DOHH2 (cell line): Measurements from ENCODE around the gene PSPN.

ENCODE experiments used
- H3F3A ChIP-seq: fragments of 200-600 bp; sonication (generic), shearing (Covaris generic); 2 replicates; pipeline ENCODE4 v1.6.0; 2016; ENCODE audit warnings: antibody characterized with exemption, mild to moderate bottlenecking; ENCODE audit not compliant: control insufficient read depth, insufficient read depth
- H3K27ac ChIP-seq: fragments of 200-600 bp; sonication (generic); 2 replicates; pipeline ENCODE4 v1.5.1; 2014; ENCODE audit warnings: low read depth, mild to moderate bottlenecking, low read length, moderate library complexity
- H3K27me3 ChIP-seq: fragments of 200-600 bp; sonication (generic); 2 replicates; pipeline ENCODE4 v1.6.1; 2014; ENCODE audit warnings: mild to moderate bottlenecking, low read length, mixed read lengths; ENCODE audit not compliant: control insufficient read depth
- H3K36me3 ChIP-seq: fragments of 200-600 bp; sonication (generic); 2 replicates; pipeline ENCODE4 v1.6.1; 2014; ENCODE audit warnings: mild to moderate bottlenecking, low read length, moderate library complexity, mixed read lengths; ENCODE audit not compliant: control insufficient read depth
- H3K4me1 ChIP-seq: fragments of 200-600 bp; sonication (generic); 2 replicates; pipeline ENCODE4 v1.6.1; 2014; ENCODE audit warnings: mild to moderate bottlenecking, low read length, mixed read lengths; ENCODE audit not compliant: control insufficient read depth
- H3K4me2 ChIP-seq: fragments of 200-600 bp; sonication (generic); 2 replicates; pipeline ENCODE4 v1.6.0; 2014; ENCODE audit warnings: mild to moderate bottlenecking, low read length, moderate library complexity
- H3K4me3 ChIP-seq: fragments of 200-600 bp; sonication (generic); 2 replicates; pipeline ENCODE4 v1.5.1; 2014; ENCODE audit warnings: mild to moderate bottlenecking, low read length, mixed read lengths
- H3K79me2 ChIP-seq: fragments of 200-600 bp; sonication (generic); 2 replicates; pipeline ENCODE4 v1.6.1; 2014; ENCODE audit warnings: mild to moderate bottlenecking, low read length, mixed read lengths; ENCODE audit not compliant: control insufficient read depth
- H3K9me2 ChIP-seq: fragments of 200-600 bp; sonication (generic); replicated peaks from 2 replicates; pipeline ENCODE4 v1.6.1; 2014; ENCODE audit warnings: mild to moderate bottlenecking, low read length, mixed read lengths; ENCODE audit not compliant: control insufficient read depth
- H3K9me3 ChIP-seq: fragments of 200-600 bp; sonication (generic); 2 replicates; pipeline ENCODE4 v1.6.1; 2014; ENCODE audit warnings: antibody characterized with exemption, low read length, mixed read lengths; ENCODE audit not compliant: control insufficient read depth, insufficient read depth
- H4K20me1 ChIP-seq: fragments of 200-600 bp; sonication (generic); 2 replicates; pipeline ENCODE4 v1.6.0; 2014; ENCODE audit warnings: low read depth, mild to moderate bottlenecking, antibody characterized with exemption, low read length, moderate library complexity; ENCODE audit not compliant: control insufficient read depth, insufficient read depth
- EZH2phosphoT487 ChIP-seq: fragments of 200-600 bp; sonication (generic); IDR thresholded peaks from 2 replicates; pipeline ENCODE4 v1.6.1; 2017; ENCODE audit warnings: borderline replicate concordance, mild to moderate bottlenecking, antibody characterized with exemption, low read length, moderate library complexity, mixed read lengths
- TF ChIP-seq, protein P1 (sequence below): fragments of 200-600 bp; sonication (generic); IDR thresholded peaks from one replicate; pipeline ENCODE4 v1.5.1; 2014; ENCODE audit warnings: antibody characterized with exemption, mild to moderate bottlenecking, low read depth, low read length; ENCODE audit not compliant: poor library complexity, severe bottlenecking

The PSPN gene

GRCh38 chr19:6379744-6380143 lies 4.0 kb upstream of the PSPN start:
- no peak overlapping the region for H3K4me3 ChIP-seq
- no peak overlapping the region for H3K4me2 ChIP-seq
- no peaks in the 10 kb centered on the region for H4K20me1 ChIP-seq
- H3F3A ChIP-seq, result 0 out of 2 replicates have a peak, but pooled peaks cover 2% of the 10 kb centered on the region
- TF ChIP-seq, protein P1, sequence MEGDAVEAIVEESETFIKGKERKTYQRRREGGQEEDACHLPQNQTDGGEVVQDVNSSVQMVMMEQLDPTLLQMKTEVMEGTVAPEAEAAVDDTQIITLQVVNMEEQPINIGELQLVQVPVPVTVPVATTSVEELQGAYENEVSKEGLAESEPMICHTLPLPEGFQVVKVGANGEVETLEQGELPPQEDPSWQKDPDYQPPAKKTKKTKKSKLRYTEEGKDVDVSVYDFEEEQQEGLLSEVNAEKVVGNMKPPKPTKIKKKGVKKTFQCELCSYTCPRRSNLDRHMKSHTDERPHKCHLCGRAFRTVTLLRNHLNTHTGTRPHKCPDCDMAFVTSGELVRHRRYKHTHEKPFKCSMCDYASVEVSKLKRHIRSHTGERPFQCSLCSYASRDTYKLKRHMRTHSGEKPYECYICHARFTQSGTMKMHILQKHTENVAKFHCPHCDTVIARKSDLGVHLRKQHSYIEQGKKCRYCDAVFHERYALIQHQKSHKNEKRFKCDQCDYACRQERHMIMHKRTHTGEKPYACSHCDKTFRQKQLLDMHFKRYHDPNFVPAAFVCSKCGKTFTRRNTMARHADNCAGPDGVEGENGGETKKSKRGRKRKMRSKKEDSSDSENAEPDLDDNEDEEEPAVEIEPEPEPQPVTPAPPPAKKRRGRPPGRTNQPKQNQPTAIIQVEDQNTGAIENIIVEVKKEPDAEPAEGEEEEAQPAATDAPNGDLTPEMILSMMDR, result no peak
- no peak for TF ChIP-seq EZH2phosphoT487
- no peaks in the 10 kb centered on the region for H3K27me3 ChIP-seq
- H3K9me3 ChIP-seq, result no peaks in the 10 kb centered on the region
- H3K36me3 ChIP-seq, result peaks cover 39% of the 10 kb centered on the region
- no peaks in the 10 kb centered on the region for H3K79me2 ChIP-seq
- H3K27ac ChIP-seq, result no peak overlapping the region
- H3K9me2 ChIP-seq, result no peaks in the 10 kb centered on the region
- H3K4me1 ChIP-seq, result no peaks in the 10 kb centered on the region

DNA sequence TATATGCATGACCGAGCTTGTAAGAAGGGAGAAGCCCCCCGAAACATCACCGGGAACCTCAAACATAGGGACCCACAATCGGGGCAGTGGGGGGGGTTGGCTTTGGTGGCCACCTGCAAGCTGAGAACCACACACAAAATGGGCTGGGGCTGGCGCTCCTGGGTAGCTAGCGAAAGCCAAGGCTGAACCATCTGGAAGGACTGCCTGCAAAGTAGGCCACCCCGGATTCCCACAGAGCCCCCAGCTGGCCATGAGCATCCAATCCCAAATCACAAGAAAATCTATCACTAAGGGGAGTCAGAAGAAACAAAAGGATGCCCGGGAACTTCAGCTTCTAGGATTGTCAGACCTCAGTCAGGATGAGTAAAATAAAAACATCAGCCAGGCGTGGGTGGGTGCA lies 2.8 kb upstream of the PSPN start:
- H4K20me1 ChIP-seq, result no peaks in the 10 kb centered on the region

GRCh38 chr19:6378041-6378440 lies 2.3 kb upstream of the PSPN start:
- Histone ChIP-seq H3K27ac (no peak overlapping the region), H3K9me2 (no peaks in the 10 kb centered on the region)

More for the DNA sequence above, 2.8 kb upstream of the PSPN start:
- Histone ChIP-seq H3K4me2 (no peak overlapping the region), H3K9me2 (no peaks in the 10 kb centered on the region), H3K27me3 (no peaks in the 10 kb centered on the region), H3K9me3 (no peaks in the 10 kb centered on the region), H3F3A (0 out of 2 replicates have a peak, but pooled peaks cover 2% of the 10 kb centered on the region), H3K4me3 (no peak overlapping the region), H3K27ac (no peak overlapping the region), H3K36me3 (peaks cover 35% of the 10 kb centered on the region), H3K79me2 (no peaks in the 10 kb centered on the region), H3K4me1 (peaks cover 8% of the 10 kb centered on the region)
- TF ChIP-seq EZH2phosphoT487, result no peak
- TF ChIP-seq, protein P1, result no peak

More at GRCh38 chr19:6378041-6378440, 2.3 kb upstream of the PSPN start:
- Histone ChIP-seq H4K20me1 (no peaks in the 10 kb centered on the region), H3K4me1 (peaks cover 8% of the 10 kb centered on the region), H3K4me2 (no peak overlapping the region), H3K9me3 (no peaks in the 10 kb centered on the region), H3K79me2 (no peaks in the 10 kb centered on the region), H3K36me3 (peaks cover 31% of the 10 kb centered on the region), H3K4me3 (no peak overlapping the region), H3F3A (0 out of 2 replicates have a peak, but pooled peaks cover 2% of the 10 kb centered on the region), H3K27me3 (no peaks in the 10 kb centered on the region)
- TF ChIP-seq, protein P1, result no peak
- TF ChIP-seq EZH2phosphoT487, result no peak
